GM12878 (cell line): Measurements from ENCODE around the gene FRMPD2. TPM values are rescaled to one million over a fixed set of nuclear protein-coding genes. Genes with fewer than 3 reads are reported as not detected.

Experiments used
- ATAC-seq: fragments of 200-7000 bp; cut with Tn5 transposase; 3 replicates; pipeline ENCODE4 v1.9.1; 2020; ENCODE audit warnings: mild to moderate bottlenecking, moderate library complexity
- BruUV-seq: library from RNA; stranded (reverse); fragments of 400-500 nt; replicated peaks from 2 replicates; lab custom pipeline; 2021; lab: Mats Ljungman, UMichigan
- CTCF ChIA-PET: fragments of 300-600 bp; sonication (Branson Sonifier 250); formaldehyde crosslinking; extraction: SDS; loops from one replicate; lab custom pipeline; 2021; ENCODE audit warnings: inconsistent platforms; lab: Yijun Ruan, JAX
- POLR2A ChIA-PET: fragments of 350-600 bp; formaldehyde crosslinking; extraction: SDS; loops from one replicate; lab custom pipeline; 2021; ENCODE audit warnings: inconsistent platforms; lab: Charles Lee
- RAD21 ChIA-PET: fragments of 300-600 bp; sonication (Branson Sonifier 250); formaldehyde crosslinking; loops from one replicate; lab custom pipeline; 2023; ENCODE audit warnings: antibody characterized with exemption; ENCODE audit not compliant: unreplicated experiment; lab: Charles Lee
- SMC1A ChIA-PET: fragments of 300-600 bp; sonication (Branson Sonifier 250); formaldehyde crosslinking; loops from one replicate; lab custom pipeline; 2023; ENCODE audit not compliant: unreplicated experiment, uncharacterized antibody; lab: Charles Lee
- DNase-seq: peaks from one replicate; pipeline ENCODE4 v3.0.0-alpha.2; 2011; ENCODE audit warnings: low read depth, low spot score
- FAIRE-seq: peaks from 3 replicates; lab custom pipeline; 2011; peaks lifted over from hg19 to GRCh38; lab: Jason Lieb, UNC
- H2AFZ ChIP-seq: 2 replicates; pipeline ENCODE4 v1.6.0; 2011; ENCODE audit warnings: low read depth, low read length, control low read depth; ENCODE audit not compliant: control insufficient read depth
- H3K27ac ChIP-seq: 2 replicates; pipeline ENCODE4 v1.5.1; 2011; ENCODE audit warnings: control low read depth; ENCODE audit not compliant: control insufficient read depth, insufficient read depth
- H3K27me3 ChIP-seq, 2 experiments: replicated peaks in 1 of 2; 2 replicates each; pipeline versions ENCODE4 v1.6.0 to v1.6.1; 2011; ENCODE audit warnings: low read length in 1 of 2; ENCODE audit not compliant: control insufficient read depth in 2 of 2, insufficient read depth in 2 of 2
- H3K36me3 ChIP-seq, 2 experiments: 2 replicates each; pipeline ENCODE4 v1.5.1; 2011; ENCODE audit warnings: low read length in 1 of 2; ENCODE audit not compliant: control insufficient read depth in 2 of 2, insufficient read depth in 2 of 2
- H3K4me1 ChIP-seq: 2 replicates; pipeline ENCODE4 v1.6.1; 2011; ENCODE audit warnings: mild to moderate bottlenecking, low read length, moderate library complexity, mixed read lengths; ENCODE audit not compliant: control insufficient read depth, insufficient read depth
- H3K4me2 ChIP-seq: 2 replicates; pipeline ENCODE4 v1.6.0; 2011; ENCODE audit warnings: control low read depth; ENCODE audit not compliant: control insufficient read depth, insufficient read depth
- H3K4me3 ChIP-seq: fragments of 200-600 bp; sonication (generic); 2 replicates; pipeline ENCODE4 v1.5.1; 2016
- H3K79me2 ChIP-seq: 2 replicates; pipeline ENCODE4 v1.6.0; 2011; ENCODE audit warnings: low read length; ENCODE audit not compliant: control insufficient read depth, insufficient read depth
- H3K9ac ChIP-seq: 2 replicates; pipeline ENCODE4 v1.8.0; 2011; ENCODE audit warnings: low read length, control low read depth, mixed read lengths; ENCODE audit not compliant: control insufficient read depth, insufficient read depth
- H3K9me3 ChIP-seq: replicated peaks from 3 replicates; pipeline ENCODE4 v1.5.1; 2011; ENCODE audit warnings: mild to moderate bottlenecking, low read length; ENCODE audit not compliant: control insufficient read depth, insufficient read depth
- H4K20me1 ChIP-seq: 2 replicates; pipeline ENCODE4 v1.6.0; 2011; ENCODE audit not compliant: control insufficient read depth, insufficient read depth
- BCL11A ChIP-seq: IDR thresholded peaks from 2 replicates; pipeline ENCODE4 v1.6.1; 2011; ENCODE audit warnings: low read depth, low read length
- CBX5 ChIP-seq: sonication (generic); IDR thresholded peaks from 2 replicates; pipeline ENCODE4 v1.6.1; 2016; ENCODE audit warnings: low read depth, moderate library complexity, mild to moderate bottlenecking, inconsistent platforms
- WGBS: methylation state at CpG from one replicate; pipeline ENCODE4 v1.1.6; 2016; ENCODE audit warnings: low lambda C conversion rate; ENCODE audit not compliant: insufficient replicate concordance, insufficient coverage; ENCODE audit errors: missing lambda C conversion rate; 5-methylcytosine and 5-hydroxymethylcytosine counted together
- in situ Hi-C: fragments of 300-500 bp; cut with MboI; formaldehyde crosslinking; loops from 9 replicates; pipeline ENCODE4 v1.14.3; 2018; ENCODE audit warnings: mixed read lengths
- intact Hi-C: fragments of 100-400 bp; cut with micrococcal nuclease; formaldehyde crosslinking; loops from one replicate; pipeline ENCODE4 v1.14.2; 2022; ENCODE audit not compliant: unreplicated experiment
- polyA plus RNA-seq, 11 experiments: library from polyadenylated mRNA; depleted of rRNA in 4 of 11; unstranded in 6 of 11; stranded (reverse) in 5 of 11; fragments of >200 nt; fragmentation: Nextera tagmentation in 4 of 11; fragmentation: Illumina TruSeq in 1 of 11; extraction: Ambion mirVana in 4 of 11; extraction: Trizol in 1 of 11; gene quantifications; 1 replicate in 1 of 11; 2 replicates in 10 of 11; pipeline versions ENCODE4 v1.2.1 to v1.2.3, GENCODE V29; 2011 to 2016; ENCODE audit warnings: inconsistent platforms in 2 of 11, missing spikeins in 2 of 11, low read depth in 1 of 11
- total RNA-seq, 4 experiments: library from RNA; depleted of rRNA in 3 of 4; stranded (reverse); fragments of >200 nt in 3 of 4; fragmentation: Illumina TruSeq in 1 of 4; extraction: Trizol in 1 of 4; gene quantifications; 2 replicates each; pipeline versions ENCODE4 v1.2.1 to v1.2.3, GENCODE V29; 2013 to 2021
- TF ChIP-seq, protein P1 (sequence below): fragments of 450-650 bp; IDR thresholded peaks from 2 replicates; pipeline ENCODE4 v1.6.1; 2017; ENCODE audit warnings: mild to moderate bottlenecking, moderate library complexity
- TF ChIP-seq, protein P2 (sequence below): fragments of 150-350 bp; IDR thresholded peaks from 2 replicates; pipeline ENCODE4 v1.6.1; 2014; ENCODE audit warnings: mild to moderate bottlenecking, low read depth, low read length

FRMPD2 gene
- total and polyA plus RNA-seq, 10 of the 15 experiments (the other 5 are each of a cell fraction or from before 2014, with no cell fraction given), result 0.38 to 5.7 (median 1.4) TPM

DNA sequence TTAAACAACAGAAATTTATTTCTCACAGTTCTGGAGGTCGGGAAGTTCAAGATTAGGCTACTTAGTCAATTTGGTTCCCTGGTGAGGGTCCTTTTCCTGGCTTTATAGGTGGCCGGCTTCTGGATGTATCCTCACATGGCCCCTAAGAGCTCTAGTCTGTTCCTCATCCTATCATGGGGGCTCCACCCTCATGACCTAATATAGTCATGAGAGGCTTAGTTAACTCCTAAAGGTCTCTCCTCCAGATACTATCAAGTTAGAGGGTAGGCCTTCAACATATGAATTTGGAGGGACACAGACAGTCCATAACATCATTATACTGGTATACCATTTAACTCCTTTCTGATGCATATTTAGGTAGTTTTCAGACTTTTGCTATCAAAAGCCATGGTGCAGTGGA is 39.6 kb upstream of the FRMPD2 start:
- Histone ChIP-seq H2AFZ (no peak overlapping the region), H3K4me2 (no peak overlapping the region), H3K9ac (no peak overlapping the region), H3K9me3 (no peaks in the 10 kb centered on the region; the same call in 2 of the 3 replicates), H3K4me1 (peaks cover 6% of the 10 kb centered on the region), H4K20me1 (no peaks in the 10 kb centered on the region), H3K36me3 (no peaks in the 10 kb centered on the region), H3K79me2 (peaks cover 22% of the 10 kb centered on the region), H3K27ac (no peak overlapping the region), H3K27me3 (no peaks in the 10 kb centered on the region), H3K4me3 (no peak overlapping the region)
- TF ChIP-seq CBX5 (no peak), BCL11A (no peak)
- TF ChIP-seq, protein P1, sequence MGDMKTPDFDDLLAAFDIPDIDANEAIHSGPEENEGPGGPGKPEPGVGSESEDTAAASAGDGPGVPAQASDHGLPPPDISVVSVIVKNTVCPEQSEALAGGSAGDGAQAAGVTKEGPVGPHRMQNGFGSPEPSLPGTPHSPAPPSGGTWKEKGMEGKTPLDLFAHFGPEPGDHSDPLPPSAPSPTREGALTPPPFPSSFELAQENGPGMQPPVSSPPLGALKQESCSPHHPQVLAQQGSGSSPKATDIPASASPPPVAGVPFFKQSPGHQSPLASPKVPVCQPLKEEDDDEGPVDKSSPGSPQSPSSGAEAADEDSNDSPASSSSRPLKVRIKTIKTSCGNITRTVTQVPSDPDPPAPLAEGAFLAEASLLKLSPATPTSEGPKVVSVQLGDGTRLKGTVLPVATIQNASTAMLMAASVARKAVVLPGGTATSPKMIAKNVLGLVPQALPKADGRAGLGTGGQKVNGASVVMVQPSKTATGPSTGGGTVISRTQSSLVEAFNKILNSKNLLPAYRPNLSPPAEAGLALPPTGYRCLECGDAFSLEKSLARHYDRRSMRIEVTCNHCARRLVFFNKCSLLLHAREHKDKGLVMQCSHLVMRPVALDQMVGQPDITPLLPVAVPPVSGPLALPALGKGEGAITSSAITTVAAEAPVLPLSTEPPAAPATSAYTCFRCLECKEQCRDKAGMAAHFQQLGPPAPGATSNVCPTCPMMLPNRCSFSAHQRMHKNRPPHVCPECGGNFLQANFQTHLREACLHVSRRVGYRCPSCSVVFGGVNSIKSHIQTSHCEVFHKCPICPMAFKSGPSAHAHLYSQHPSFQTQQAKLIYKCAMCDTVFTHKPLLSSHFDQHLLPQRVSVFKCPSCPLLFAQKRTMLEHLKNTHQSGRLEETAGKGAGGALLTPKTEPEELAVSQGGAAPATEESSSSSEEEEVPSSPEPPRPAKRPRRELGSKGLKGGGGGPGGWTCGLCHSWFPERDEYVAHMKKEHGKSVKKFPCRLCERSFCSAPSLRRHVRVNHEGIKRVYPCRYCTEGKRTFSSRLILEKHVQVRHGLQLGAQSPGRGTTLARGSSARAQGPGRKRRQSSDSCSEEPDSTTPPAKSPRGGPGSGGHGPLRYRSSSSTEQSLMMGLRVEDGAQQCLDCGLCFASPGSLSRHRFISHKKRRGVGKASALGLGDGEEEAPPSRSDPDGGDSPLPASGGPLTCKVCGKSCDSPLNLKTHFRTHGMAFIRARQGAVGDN, result no peak
- TF ChIP-seq, protein P2, sequence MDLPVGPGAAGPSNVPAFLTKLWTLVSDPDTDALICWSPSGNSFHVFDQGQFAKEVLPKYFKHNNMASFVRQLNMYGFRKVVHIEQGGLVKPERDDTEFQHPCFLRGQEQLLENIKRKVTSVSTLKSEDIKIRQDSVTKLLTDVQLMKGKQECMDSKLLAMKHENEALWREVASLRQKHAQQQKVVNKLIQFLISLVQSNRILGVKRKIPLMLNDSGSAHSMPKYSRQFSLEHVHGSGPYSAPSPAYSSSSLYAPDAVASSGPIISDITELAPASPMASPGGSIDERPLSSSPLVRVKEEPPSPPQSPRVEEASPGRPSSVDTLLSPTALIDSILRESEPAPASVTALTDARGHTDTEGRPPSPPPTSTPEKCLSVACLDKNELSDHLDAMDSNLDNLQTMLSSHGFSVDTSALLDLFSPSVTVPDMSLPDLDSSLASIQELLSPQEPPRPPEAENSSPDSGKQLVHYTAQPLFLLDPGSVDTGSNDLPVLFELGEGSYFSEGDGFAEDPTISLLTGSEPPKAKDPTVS, result no peak
- ChIA-PET POLR2A (no interaction called here), RAD21 (no interaction called here), CTCF (interaction anchor here (0.7 to 2.9 kb wide), 3 partner anchors 25 to 1076 kb away, joined by 3 to 16 read pairs (median 3); no protein-coding TSS in a partner anchor), SMC1A (interaction anchor here (5.8 kb wide), 1 partner anchor 9 kb away, joined by 43 read pairs; no protein-coding TSS in a partner anchor)
- 61% methylated on average over 2 of the region's 2 CpGs for WGBS
- ATAC-seq (no peak), FAIRE-seq (no peak), DNase-seq (no peak)
- intact Hi-C loops, result loop anchor here (5.0 kb wide), 1 partner anchor 193 kb away; no protein-coding TSS in a partner anchor
- no TSS peak for BruUV-seq
- in situ Hi-C loops, result no loop called here
